ENCODE results near the gene OAF.
"Not testable (repeated sequence)": the region's sequence is repeated elsewhere in the genome, so short reads cannot be mapped to it uniquely, and the experiment has no call there.

The OAF gene

DNA sequence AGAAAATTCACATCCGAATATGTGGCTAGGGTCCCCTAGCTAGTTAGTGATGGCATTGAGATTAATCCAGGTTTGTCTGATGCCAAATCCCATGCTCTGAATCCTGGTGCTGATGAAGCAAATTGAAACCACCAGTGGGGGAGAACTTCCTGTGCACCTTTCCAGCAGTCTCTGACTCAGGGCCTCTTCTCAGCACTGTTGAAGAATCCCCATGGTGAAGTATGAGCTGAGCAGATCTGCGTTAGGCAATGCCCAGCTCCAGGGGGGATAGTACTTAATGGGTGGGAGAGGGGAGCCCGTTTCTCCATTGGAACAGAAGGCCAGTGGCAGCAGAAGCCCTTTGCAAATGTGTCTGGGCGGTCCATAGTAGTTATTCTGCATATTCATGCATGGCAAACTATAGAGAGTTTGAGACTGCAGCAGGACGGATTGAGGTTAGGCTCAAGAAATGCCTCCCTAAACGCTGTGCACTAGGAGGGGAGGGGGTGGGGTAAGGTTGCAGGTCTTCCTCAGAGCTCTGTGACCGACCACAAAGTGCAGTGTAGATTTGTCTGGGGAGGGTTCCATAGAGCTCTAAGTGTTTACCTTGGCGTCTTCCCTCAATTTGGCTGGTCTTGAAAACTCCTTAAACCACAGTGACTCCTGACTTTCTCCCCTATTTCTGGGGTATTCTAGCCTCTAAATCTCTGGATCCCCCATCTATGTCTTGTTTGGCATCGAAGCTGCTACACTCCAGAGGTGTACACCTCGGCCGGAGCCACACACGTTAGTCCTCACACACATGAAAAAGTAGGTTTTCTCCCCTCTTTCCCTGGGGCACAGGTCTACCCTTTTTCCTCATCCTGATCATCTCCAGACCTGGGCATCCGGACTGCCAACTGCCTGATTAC, 33.9 kb downstream of the OAF start:
- Histone ChIP-seq H3K9ac (ENCODE audit: insufficient read length) (no peak overlapping the region), H3K4me3 (no peak overlapping the region), H3K36me3 (ENCODE audit: insufficient read depth, low read length) (no peaks in the 10 kb centered on the region), H3K9me3 (ENCODE audit: low read depth, low read length) (no peaks in the 10 kb centered on the region), H3K27ac (no peak overlapping the region)
- no peak for DNase-seq (ENCODE audit: low read depth, low spot score)
- TF ChIP-seq EZH2 (IDR thresholded peaks at IDR 0.05) (no peak), POLR2AphosphoS5 (IDR thresholded peaks at IDR 0.05; ENCODE audit: borderline replicate concordance, low read depth, low read length) (no peak), FOXP2 (optimal IDR thresholded peaks at IDR 0.05; ENCODE audit: control extremely low read depth, extremely low read length, insufficient read depth) (no peak)

DNA sequence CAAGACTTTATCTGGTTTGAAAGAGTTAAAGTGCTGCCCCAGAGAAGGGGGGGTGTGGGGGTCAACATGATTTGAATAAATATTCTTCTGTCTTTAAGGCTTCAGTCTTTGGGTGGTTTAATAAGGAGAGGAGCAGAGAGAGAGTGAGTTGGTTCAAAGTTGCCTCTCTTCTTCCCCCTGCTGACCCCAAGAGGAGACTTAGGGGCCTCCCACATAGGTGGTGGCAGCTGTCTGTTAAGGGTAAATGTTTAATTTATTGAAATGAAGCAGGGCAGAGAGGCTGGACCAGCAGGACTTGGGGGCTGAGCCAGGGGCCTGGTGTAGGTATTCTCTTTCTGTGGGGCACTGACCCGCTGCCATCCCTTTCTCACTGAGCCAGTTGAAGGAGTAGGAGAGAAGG, 34.6 kb downstream of the OAF start:
- Histone ChIP-seq H3K9ac (ENCODE audit: insufficient read length) (no peak overlapping the region), H3K27ac (no peak overlapping the region), H3K9me3 (ENCODE audit: low read depth, low read length) (no peaks in the 10 kb centered on the region)

DNA sequence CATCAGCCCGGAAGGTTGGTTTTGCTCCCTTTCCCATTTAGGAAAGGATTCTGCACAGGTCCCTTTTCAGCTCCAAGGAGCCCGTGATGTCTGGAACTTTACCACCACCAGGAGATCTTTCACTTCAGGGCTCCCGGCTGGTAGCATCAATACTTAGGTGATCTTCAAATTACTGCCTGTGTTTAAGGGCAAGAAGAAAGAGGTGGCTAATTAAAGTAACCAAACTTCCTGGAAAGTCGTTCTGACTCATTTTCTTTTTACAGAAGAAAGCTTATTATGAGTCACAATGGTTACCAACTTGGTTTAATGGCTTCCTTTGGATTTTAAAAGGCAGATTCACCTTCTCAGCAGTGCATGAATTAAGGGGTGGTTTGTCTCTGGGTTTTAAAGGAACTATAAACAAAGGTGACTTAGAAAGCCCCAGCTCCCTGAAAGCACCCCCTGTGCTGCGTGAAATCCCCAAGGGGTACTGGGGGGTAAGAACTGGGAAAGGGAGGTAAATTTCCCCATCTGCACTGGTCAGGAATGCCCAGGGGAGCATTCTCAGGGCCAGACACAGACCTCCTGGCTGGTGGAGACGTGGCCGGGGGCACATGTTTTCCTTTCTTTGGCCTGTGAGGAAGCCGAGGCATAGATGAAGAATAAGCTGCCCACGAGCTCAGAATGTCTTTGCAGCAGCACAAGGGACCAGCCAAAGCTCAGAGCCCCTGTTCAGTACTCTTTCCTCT, 37.9 kb downstream of the OAF start:
- DNase-seq (ENCODE audit: low read depth, low spot score), result no peak
- no peak overlapping the region for H3K27ac ChIP-seq
- TF ChIP-seq EZH2 (IDR thresholded peaks at IDR 0.05) (no peak), FOXP2 (optimal IDR thresholded peaks at IDR 0.05; ENCODE audit: control extremely low read depth, extremely low read length, insufficient read depth) (no peak), POLR2AphosphoS5 (IDR thresholded peaks at IDR 0.05; ENCODE audit: borderline replicate concordance, low read depth, low read length) (no peak)
- no peaks in the 10 kb centered on the region for H3K36me3 ChIP-seq (ENCODE audit: insufficient read depth, low read length)
- no peaks in the 10 kb centered on the region for H3K9me3 ChIP-seq (ENCODE audit: low read depth, low read length)
- no peak overlapping the region for H3K4me3 ChIP-seq
- H3K9ac ChIP-seq (ENCODE audit: insufficient read length), result no peak overlapping the region

More for the DNA sequence above, 34.6 kb downstream of the OAF start:
- no peak for TF ChIP-seq EZH2 (IDR thresholded peaks at IDR 0.05)
- TF ChIP-seq POLR2AphosphoS5 (IDR thresholded peaks at IDR 0.05; ENCODE audit: borderline replicate concordance, low read depth, low read length), result no peak
- no peak for TF ChIP-seq FOXP2 (optimal IDR thresholded peaks at IDR 0.05; ENCODE audit: control extremely low read depth, extremely low read length, insufficient read depth)
- DNase-seq (ENCODE audit: low read depth, low spot score), result no peak
- Histone ChIP-seq H3K4me3 (no peak overlapping the region), H3K36me3 (ENCODE audit: insufficient read depth, low read length) (no peaks in the 10 kb centered on the region)

DNA sequence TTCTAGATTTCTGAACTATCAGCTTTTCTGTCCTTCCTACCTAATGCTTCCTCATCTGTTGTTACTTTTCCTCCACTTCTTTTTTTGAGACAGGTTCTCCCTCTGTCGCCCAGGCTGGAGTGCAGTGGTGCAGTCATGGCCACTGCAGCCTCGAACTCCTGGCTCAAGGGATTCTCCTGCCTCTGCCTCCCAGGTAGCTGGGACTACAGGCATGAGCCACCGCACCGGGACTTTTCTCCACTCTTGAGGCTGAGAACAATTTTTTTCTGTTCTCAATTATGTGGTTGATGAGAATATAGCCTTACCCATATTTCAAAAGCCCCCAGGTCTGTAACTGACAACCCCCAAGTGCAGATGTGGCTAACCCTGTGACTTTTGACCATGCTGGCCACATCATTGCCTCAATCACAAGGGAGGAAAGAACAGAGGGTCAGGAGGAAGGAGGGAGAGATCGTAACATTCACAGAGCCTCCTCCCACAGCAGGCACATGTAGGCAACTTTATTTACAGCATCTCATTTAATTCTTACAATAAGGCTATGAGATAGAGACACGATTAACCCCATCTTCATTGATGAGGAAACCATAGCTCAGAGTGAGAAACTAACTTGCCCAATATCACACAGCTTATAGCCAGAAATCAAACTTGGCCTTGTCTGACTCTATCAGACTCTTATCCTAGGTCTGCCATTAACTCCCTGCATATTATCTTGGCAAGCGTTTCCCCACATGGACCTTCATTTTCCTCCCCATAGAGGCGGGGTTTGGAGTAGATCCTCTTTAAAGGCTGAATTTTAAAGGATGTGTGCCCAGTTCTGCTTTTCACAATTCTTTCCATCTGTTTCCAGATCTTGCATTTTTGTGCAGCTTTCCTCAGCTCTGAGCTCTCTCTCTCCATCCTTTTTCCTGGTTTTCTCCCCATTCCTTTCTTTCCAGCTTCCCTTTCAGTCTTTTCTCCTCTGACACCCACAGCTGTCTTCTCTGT, 38.7 kb downstream of the OAF start:
- H3K9me3 ChIP-seq (ENCODE audit: low read depth, low read length), result no peaks in the 10 kb centered on the region
- H3K27ac ChIP-seq, result no peak overlapping the region
- DNase-seq (ENCODE audit: low read depth, low spot score), result no peak
- no peak overlapping the region for H3K9ac ChIP-seq (ENCODE audit: insufficient read length)
- no peaks in the 10 kb centered on the region for H3K36me3 ChIP-seq (ENCODE audit: insufficient read depth, low read length)
- TF ChIP-seq POLR2AphosphoS5 (IDR thresholded peaks at IDR 0.05; ENCODE audit: borderline replicate concordance, low read depth, low read length), result no peak
- TF ChIP-seq FOXP2 (optimal IDR thresholded peaks at IDR 0.05; ENCODE audit: control extremely low read depth, extremely low read length, insufficient read depth), result no peak
- no peak for TF ChIP-seq EZH2 (IDR thresholded peaks at IDR 0.05)
- H3K4me3 ChIP-seq, result no peak overlapping the region

DNA sequence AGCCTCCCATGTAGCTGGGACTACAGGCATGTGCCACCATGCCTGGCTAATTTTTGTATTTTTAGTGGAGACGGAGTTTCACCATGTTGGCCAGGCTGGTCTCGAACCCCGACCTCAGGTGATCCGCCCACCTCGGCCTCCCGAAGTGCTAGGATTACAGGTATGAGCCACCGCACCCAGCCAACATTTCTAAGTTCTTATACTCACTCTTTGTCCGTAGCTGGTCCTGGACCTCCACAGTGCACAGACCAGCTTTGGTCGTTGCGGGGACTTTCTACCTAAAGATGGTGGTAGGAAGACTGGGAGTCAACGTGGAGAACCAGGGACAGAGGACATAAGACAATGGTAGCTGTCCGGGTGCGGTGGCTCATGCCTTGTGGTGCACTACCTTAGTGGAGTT, 42.5 kb downstream of the OAF start:
- not testable (repeated sequence) for DNase-seq (ENCODE audit: low read depth, low spot score); H3K4me3 ChIP-seq; H3K9ac ChIP-seq (ENCODE audit: insufficient read length); H3K9me3 ChIP-seq (ENCODE audit: low read depth, low read length); H3K27ac ChIP-seq; H3K36me3 ChIP-seq (ENCODE audit: insufficient read depth, low read length)

DNA sequence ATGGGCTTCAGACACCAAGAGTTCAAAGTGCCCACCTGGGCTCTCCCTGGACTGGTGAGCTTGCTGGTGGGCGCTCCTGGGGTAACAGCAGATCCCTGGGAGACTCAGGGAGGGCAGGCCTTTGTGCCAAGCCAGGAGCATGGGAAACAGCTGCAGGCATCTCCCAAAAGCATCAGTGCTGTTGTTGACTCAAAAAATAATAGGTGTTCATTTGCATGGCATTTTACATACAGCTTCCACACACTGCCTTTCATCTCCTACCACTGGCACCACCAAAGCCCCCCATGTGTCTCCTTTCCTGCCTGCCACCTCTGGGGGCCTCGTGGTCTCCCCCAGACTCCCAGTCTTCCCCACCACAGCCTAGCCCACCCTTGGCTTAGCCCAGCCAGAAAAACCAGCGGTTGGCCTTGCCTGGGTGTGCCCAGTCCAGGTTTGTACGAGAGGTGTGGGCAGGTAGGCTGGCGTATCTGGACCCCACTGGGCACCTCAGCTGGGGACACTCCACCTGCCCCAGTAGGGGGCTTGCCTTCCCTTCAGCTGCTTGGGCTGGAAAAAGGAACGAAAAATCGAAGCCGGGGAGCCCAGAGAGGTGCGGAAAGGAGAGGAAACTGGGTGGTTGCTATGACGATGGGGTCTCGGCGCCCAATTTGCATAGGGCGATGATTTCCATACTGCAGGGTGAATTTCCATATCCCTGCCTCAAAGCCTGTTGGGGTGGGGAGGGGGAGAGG, 44.1 kb downstream of the OAF start:
- TF ChIP-seq POLR2AphosphoS5 (IDR thresholded peaks at IDR 0.05; ENCODE audit: borderline replicate concordance, low read depth, low read length) (no peak), FOXP2 (optimal IDR thresholded peaks at IDR 0.05; ENCODE audit: control extremely low read depth, extremely low read length, insufficient read depth) (no peak), EZH2 (IDR thresholded peaks at IDR 0.05) (no peak)
- Histone ChIP-seq H3K4me3 (no peak overlapping the region; the same call in 1 of the 2 replicates), H3K27ac (no peak overlapping the region), H3K36me3 (ENCODE audit: insufficient read depth, low read length) (no peaks in the 10 kb centered on the region), H3K9ac (ENCODE audit: insufficient read length) (no peak overlapping the region), H3K9me3 (ENCODE audit: low read depth, low read length) (no peaks in the 10 kb centered on the region)
- DNase-seq (ENCODE audit: low read depth, low spot score), result no peak

DNA sequence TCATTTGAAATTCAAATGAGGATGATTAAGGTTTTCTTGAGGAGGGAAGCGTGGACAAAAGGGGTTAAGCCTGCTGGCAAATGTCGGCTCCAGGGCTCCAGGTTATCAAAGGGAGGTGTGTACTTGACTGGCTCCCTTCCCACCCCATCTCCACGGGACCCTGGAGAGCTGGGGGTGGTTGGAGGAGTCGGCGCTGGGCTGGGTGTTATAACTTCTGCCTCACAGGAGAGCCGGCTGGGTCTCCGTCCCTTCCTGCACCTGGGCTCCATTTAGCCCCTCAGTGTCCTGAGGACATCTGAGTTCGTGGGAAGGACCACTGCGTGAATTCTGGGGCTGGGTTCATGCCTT, 44.7 kb downstream of the OAF start:
- Histone ChIP-seq H3K9ac (ENCODE audit: insufficient read length) (no peak overlapping the region), H3K4me3 (no peak overlapping the region), H3K9me3 (ENCODE audit: low read depth, low read length) (no peaks in the 10 kb centered on the region), H3K27ac (no peak overlapping the region), H3K36me3 (ENCODE audit: insufficient read depth, low read length) (no peaks in the 10 kb centered on the region)
- TF ChIP-seq EZH2 (IDR thresholded peaks at IDR 0.05), result no peak
- DNase-seq (ENCODE audit: low read depth, low spot score), result no peak

DNA sequence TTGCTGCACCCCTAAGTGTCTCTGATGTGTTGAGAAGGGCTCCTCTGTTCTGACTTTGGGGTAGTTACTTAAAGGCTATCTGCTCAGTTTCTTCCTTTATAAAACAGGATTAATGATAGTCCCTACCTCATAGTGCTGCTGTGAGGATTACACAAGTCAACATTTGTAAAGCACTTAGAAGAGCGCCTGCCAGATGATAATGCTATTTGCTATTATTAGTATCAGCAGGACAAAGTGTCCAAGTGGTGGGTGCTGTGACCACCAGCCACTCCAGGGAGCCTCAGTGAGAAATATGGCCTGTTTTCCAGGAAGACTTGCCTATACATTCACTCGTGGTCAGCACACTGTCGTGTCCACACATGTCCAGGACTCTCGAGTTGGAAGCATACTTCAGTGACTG, 45.3 kb downstream of the OAF start:
- TF ChIP-seq FOXP2 (optimal IDR thresholded peaks at IDR 0.05; ENCODE audit: control extremely low read depth, extremely low read length, insufficient read depth) (no peak), POLR2AphosphoS5 (IDR thresholded peaks at IDR 0.05; ENCODE audit: borderline replicate concordance, low read depth, low read length) (no peak), EZH2 (IDR thresholded peaks at IDR 0.05) (no peak)
- Histone ChIP-seq H3K27ac (no peak overlapping the region), H3K9me3 (ENCODE audit: low read depth, low read length) (no peaks in the 10 kb centered on the region), H3K36me3 (ENCODE audit: insufficient read depth, low read length) (no peaks in the 10 kb centered on the region), H3K9ac (ENCODE audit: insufficient read length) (no peak overlapping the region), H3K4me3 (no peak overlapping the region)
- no peak for DNase-seq (ENCODE audit: low read depth, low spot score)
